Stimulated activated CD4-positive, alpha-beta T cell treated with anti-CD3 and anti-CD28 coated beads, TNF-alpha, amount 100 ng/mL, for 4 hours (primary cell): ENCODE results near the gene AGTRAP.
A peak's percentile ranks its signal among the peaks of the same experiment; 100 is the strongest.

Experiments
- DNase-seq, 3 experiments: peaks; one replicate each; pipeline ENCODE4 v3.0.0-alpha.2; 2020; ENCODE audit warnings: low read depth in 3 of 3

The AGTRAP gene

GRCh38 chr1:11736746-11737639 lies 1.1 kb downstream of the AGTRAP start:
- DNase-seq = no peak

DNA sequence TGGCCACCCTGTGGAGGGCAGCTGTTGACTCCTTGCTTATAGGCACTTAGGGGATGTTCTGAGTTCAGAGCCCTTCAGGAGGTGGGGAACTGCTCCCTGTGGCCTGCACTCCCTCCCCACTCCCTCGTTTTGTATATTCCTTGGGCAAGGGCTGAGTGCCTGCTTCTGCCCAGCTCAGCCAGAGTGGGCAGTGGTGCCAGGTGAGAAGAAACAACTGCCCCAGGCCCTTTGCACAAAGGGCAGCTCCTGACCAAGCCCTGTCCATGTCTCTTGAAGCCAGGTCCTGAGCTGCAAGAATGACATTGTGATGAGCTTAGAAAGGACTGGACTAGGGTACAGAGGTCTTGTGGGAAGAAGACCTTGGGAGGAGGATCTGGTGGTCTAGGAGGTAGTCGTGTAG lies 2.2 kb downstream of the AGTRAP start:
- no peak for DNase-seq

DNA sequence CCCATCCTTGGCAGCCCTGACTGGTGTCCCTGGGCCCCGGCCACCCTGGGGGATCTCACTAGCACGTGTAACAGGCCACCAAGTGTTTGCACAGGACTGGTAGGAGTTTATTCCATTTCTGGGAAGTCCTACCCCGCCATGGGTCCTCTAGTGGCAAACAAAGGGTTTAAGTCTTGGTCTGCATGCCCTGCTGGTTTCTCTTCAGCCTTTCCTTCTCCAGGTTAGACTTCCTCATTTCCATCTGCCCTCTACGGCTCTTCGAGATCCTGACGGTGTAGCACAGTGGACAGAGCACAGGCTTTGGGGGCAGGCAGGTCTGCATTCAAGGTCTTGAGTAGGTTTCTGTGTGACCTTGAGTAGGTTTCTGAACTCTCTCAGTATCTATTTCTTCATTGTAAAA lies 2.8 kb downstream of the AGTRAP start:
- no peak for DNase-seq

DNA sequence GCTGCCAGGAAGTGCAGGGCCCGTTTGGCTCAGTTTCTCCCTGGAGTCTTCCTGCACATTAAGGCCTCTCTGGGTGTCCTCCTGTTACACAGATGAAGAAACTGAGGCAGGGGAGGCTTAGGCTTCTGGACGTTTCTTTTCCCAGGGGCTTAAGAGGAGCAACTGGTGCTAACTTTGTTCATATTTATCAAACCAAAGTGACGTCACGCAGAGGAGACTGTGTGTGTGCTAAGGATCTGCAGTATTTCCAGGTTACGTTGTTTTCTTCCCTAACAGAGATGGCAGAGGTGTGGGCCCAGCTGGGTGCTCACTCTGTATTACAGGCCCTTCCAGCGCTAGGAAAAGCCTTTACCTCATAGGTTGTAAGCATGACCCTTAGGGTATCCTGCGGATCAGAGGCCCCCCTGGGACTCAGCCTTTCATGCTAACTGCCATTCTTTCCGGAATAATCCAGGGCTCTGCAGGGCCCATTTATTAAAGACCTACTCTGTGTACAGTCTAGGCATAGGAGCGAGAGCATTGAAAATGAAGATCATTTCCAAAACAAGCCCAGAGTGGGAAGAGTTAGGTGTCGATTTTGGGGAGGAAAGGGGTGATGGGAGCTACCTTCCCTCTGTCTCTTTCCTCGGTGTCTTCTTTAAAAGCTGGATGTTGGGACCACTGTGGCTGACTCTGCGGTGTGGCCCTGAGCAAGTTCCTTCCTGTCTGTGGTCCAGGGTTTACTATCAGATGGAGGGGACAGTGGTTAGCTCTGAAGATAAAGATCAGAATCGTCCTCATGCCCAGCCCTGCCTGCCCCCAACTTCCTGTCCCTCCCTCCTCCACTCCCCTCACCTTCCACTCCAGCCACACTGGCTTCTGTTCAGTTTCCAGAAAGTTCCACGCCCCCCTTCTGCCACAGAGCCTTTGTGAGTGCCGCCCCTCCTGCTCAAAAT lies 4.6 kb downstream of the AGTRAP start:
- no peak for DNase-seq

DNA sequence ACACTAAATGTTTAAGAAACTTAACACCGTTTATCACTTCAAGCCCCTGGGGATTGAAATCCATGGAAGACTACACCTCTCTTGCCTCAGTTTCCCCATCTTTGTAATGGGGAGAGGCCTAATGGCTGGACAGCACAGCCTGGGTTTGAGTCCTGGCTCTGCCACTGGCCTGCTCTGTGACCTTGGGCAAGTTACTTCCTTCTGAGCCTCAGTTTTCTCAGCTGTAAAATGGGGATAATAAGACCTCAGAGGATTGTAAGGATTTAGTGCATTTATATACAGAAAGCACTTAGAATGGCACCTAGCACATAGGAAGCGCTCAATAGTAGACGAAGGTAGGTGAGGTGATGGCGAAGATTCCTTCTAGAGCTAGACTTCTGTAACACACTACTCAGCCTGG lies 5.5 kb downstream of the AGTRAP start:
- no peak for DNase-seq

DNA sequence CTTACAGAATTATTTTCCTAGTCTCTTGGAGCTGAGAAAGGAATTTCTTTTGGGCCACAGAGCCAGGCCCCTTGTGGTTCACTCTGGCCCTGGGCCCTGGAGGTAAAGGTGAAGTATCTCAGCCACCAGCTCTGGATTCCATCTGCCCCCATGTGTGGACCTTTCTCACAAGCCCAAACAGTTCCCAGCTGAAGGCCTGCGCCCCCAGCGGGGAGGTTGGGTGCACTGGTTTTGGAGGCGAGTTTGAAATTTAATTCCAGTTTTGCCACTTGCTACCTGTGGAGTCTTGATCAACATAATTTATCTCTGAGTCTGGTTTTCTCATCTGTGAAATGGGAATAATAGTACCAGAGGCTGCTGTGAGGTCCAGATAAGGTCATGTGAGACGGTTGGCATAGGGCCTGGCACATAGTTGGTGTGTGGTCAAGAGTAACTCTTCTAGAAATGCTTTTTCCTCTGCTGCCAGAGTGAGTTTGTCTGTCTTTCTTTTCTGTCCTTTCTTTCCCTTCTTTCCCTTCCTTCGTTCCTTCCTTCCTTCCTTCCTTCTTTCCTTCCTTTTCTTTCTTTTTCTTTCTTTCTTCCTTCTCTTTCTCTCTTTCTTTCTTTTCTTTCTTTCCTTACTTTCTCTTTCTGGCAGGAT lies 6.1 kb downstream of the AGTRAP start:
- no peak for DNase-seq

DNA sequence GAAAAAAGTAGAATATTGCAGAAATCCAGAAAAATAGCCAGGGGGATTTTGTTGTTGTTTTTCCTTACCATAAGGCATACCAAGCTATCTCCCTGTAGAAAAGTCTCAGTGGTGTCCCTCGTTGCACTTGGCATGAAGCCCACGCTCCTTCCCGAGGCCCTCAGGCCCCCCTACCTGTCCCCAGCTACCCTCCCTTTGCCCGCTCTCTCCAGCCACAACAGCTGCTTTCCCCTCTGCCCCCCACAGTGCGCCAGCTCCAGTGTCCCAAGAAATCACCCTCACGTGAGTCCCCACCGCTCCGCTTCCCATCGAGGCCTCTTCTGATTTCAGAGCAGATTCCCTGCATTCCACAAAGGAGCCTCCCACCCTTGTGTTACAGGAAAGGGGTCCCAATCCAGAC lies 8.4 kb downstream of the AGTRAP start:
- DNase-seq = no peak

- DNase-seq = no peak
Measured at GRCh38 chr1:11746092-11746491, 10.2 kb downstream of the AGTRAP start.

DNA sequence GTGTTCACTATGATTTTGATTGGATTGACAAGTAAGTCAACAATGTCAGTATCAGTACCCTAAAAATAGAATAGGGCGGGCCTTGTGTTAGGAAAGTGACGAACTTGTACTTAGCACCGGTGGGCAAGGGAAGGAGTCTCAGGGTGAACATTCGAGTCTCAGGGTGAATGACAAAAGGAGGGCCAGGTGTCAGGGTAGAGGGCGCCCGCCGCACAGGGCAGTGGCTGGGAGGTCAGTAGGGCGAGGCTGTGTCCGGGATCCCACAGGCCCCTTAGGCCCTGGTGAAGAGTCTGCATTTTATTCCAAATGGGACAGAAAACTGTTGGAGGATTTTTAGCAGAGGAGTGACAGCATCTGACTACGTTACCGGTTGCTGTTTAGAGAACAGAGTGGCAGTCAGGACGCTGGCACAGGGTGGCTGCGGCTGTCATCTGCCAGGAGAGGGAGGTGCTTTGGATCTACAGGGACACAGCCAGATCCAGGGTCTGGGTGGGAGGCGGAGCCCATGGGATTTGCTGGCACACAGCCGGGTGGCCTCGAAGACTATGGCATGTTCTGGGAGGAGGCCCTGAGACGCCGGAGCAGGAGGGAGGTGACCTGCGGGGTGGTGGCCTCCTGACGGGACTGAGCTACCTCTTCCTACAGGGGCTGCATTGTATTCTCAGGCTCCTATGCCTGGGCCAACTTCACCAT lies 11.0 kb downstream of the AGTRAP start:
- no peak for DNase-seq

DNA sequence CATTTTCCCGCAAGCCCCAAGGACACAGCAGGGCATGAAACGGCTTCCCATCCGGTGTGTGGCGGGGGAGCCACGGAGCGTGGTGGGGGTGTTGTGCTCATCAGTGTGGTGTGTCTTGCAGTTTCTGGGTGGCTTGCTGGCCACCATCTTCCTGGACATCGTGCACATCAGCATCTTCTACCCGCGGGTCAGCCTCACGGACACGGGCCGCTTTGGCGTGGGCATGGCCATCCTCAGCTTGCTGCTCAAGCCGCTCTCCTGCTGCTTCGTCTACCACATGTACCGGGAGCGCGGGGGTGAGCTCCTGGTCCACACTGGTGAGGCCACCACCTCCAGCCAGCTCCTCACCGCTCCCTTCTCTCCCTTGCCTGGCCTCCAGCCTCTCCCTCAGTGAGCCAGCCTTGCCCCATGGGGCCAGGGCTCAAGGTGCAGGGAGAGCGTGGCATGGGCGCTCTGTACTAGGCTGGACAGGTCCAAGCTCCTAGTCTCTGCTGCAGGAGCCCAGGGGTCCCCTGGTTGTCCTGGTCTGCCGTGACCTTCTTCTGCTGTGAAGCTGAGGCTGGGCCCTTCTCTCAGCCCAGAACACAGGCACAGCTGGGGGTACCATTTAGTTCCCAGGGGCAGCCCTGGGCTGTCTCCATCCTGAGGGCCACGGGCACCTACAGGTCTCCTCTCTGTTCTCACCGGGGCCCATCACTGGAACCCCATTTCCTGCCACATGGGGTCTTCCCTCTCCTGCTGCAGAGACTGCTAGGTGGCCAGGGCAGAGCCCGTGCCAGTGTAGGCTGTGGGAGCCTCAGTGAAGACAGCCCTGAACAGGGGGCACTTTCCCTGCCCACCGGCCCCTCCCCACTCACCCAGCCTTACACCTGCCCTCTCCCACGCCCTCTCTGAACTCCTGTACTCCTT lies 12.6 kb downstream of the AGTRAP start:
- DNase-seq = no peak

- DNase-seq = no peak
Measured at GRCh38 chr1:11749203-11749689, 13.3 kb downstream of the AGTRAP start.

- no peak for DNase-seq
Measured at GRCh38 chr1:11749996-11750395, 14.1 kb downstream of the AGTRAP start.

DNA sequence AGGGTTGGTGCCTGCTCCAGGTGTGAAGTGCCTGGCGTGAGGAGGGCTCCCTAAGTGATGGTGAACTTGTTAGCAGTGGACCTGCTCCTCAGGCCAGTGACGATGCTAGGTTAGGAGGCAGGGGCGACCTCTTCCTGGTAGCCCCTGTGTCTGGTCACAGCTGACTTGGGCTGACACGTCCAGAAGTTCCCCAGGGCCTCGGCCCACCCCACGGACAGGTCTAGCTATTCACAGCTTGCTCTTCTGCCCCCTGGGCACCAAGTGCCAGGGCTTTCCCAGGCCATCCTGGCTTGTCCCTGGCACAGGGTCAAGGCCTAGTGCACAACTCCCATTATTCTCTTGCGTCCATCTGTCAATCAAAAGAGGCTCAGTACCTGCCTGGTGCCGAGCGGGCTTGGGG lies 15.2 kb downstream of the AGTRAP start:
- DNase-seq = no peak

GRCh38 chr1:11752359-11753088 lies 16.6 kb downstream of the AGTRAP start:
- DNase-seq = no peak

DNA sequence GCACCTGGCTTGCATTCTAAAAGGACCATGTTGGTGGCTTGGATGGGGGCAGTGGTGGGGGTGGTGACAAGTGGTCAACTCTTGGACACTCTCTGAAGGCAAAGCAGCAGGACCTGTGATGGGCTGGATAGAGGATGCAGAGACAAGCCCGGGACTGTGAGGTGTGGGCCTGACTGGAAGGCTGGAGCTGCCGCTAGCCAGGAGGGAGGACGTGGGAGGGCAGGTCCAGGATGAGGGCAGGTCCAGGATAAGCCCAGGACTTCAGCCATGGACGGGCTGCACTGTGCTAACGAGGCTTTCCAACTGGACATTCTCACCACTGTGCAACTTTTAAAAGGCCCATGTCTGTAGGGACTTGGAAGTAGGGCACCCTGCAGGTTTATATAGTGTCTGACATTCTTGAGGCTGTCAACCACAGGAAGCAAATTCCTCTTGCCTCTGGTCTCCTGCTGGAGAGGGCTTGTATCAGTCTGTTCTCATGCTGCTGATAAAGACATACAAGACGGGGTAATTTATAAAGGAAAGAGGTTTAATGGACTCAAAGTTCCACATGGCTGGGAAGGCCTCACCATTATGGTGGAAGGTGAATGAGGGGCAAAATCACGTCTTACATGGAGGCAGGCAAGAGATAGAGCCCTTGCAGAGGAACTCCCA lies 17.7 kb downstream of the AGTRAP start:
- no peak for DNase-seq

DNA sequence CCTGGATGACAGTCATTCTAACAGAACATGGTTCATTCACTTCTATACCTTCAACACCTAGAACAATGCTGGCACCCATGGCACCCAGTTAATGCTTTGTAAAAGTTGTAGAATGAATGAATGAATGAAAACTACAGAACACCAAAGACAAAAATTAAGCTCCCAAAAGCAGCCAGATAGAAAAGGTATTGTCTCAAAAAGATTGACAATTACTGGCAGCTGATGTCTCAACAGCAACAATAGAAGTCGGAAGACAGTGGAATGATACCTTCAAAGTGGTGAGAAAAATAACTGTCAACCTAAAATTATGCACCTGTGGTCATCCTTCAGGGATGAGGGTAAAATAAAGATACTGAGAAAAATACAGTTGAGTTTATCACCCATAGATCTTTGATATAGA lies 21.1 kb downstream of the AGTRAP start:
- no peak for DNase-seq

DNA sequence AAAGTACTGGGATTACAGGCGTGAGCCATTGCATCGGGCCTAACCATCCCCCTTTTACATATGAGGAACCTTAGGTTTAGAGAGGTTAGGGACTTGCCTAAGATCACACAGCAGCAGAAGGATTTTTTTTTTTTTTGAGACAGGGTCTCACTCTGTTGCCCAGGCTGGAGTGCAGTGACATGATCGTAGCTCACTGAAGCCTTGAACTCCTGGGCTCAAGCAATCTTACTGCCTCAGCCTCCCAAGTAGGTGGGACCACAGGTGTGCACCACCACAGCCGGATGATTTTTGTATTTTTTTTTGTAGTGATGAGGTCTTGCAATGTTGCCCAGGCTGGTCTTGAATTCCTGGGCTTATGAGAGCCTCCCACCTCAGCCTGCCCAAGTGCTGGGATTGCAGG lies 23.9 kb downstream of the AGTRAP start:
- no peak for DNase-seq

DNA sequence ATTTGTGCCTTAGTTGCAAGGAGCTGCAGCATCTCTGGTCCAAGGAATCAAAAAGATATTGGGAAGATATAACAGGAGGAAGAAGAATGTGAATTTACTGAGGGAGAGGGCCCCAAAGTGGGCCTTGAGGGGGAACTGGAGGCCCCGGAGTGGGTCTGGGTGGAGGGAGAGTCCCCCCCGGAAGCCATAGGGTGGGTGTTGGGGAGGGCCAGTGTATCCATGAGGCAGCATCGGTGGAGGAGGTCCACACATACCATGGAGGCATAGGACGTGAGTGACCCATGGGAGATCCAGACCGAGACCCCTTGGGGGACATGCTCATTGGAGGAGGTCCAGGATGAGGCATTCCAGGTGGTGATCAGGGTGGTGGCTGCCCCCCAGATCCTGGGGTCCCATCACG lies 25.3 kb downstream of the AGTRAP start:
- DNase-seq = no peak

GRCh38 chr1:11761988-11762406 lies 26.1 kb downstream of the AGTRAP start, which contains the start of gene C1orf167:
TSS of gene C1orf167 (plus strand) at chr1:11762193. CDS start at chr1:11764401, 2,208 bp downstream.
- DNase-seq = peak in 1 of 3 experiments; percentile 18
